Ectodermal cell (in vitro differentiated cells): ENCODE data around the gene RECQL5.
"Not testable (repeated sequence)": the region's sequence is repeated elsewhere in the genome, so short reads cannot be mapped to it uniquely, and the experiment has no call there.

Experiments
- H3K27ac ChIP-seq: 2 replicates; pipeline ENCODE4 v1.7.0; 2013; ENCODE audit warnings: mild to moderate bottlenecking, low read depth, low read length; ENCODE audit not compliant: insufficient read depth, poor library complexity, severe bottlenecking
- H3K27me3 ChIP-seq: 2 replicates; pipeline ENCODE4 v1.7.0; 2013; ENCODE audit warnings: mild to moderate bottlenecking, low read length; ENCODE audit not compliant: insufficient read depth, control insufficient read depth, poor library complexity, severe bottlenecking
- H3K36me3 ChIP-seq: one replicate; pipeline ENCODE4 v1.7.0; 2013; ENCODE audit warnings: low read length; ENCODE audit not compliant: control insufficient read depth, insufficient read depth
- H3K4me1 ChIP-seq: one replicate; pipeline ENCODE4 v1.7.0; 2013; ENCODE audit warnings: low read length; ENCODE audit not compliant: control insufficient read depth, insufficient read depth
- H3K4me3 ChIP-seq: 2 replicates; pipeline ENCODE4 v1.7.0; 2013; ENCODE audit warnings: low read depth, low read length, control low read depth; ENCODE audit not compliant: insufficient read depth
- H3K9me3 ChIP-seq: 2 replicates; pipeline ENCODE4 v1.7.0; 2013; ENCODE audit warnings: mild to moderate bottlenecking, low read length, moderate library complexity; ENCODE audit not compliant: control insufficient read depth
- WGBS, 2 experiments: methylation state at CpG; one replicate each; pipeline ENCODE4 v1.1.7; 2013; ENCODE audit warnings: missing lambda C conversion rate in 2 of 2; 5-methylcytosine and 5-hydroxymethylcytosine counted together

RECQL5 gene

GRCh38 chr17:75587675-75588595 is 79.0 kb downstream of the RECQL5 start, which contains the start of gene MYO15B:
Gene MYO15B, plus strand, starts transcription at chr17:75587800. Its CDS starts 258 bp downstream, at chr17:75588058.
- H3K4me1 ChIP-seq: no peaks in the 10 kb centered on the region
- WGBS, 2 experiments: 10 to 12% methylated on average over 82 of the region's 82 CpGs

GRCh38 chr17:75584849-75585175 is 82.1 kb downstream of the RECQL5 start:
- Histone ChIP-seq H3K4me3 (no peak overlapping the region), H3K27me3 (peaks cover 27% of the 10 kb centered on the region), H3K36me3 (no peaks in the 10 kb centered on the region), H3K4me1 (no peaks in the 10 kb centered on the region), H3K27ac (no peak overlapping the region), H3K9me3 (no peaks in the 10 kb centered on the region)
- 92 to 94% methylated on average over 7 of the region's 7 CpGs for WGBS, 2 experiments

More at GRCh38 chr17:75587675-75588595, 79.0 kb downstream of the RECQL5 start, which contains the start of gene MYO15B:
- Histone ChIP-seq H3K4me3 (peak within 1 kb of the TSS; percentile 36), H3K9me3 (no peaks in the 10 kb centered on the region), H3K27ac (no peak within 1 kb of the TSS), H3K27me3 (peaks cover 34% of the 10 kb centered on the region), H3K36me3 (no peaks in the 10 kb centered on the region)

- not testable (repeated sequence) for H3K4me3 ChIP-seq, H3K27ac ChIP-seq, H3K9me3 ChIP-seq, H3K4me1 ChIP-seq, H3K36me3 ChIP-seq
- WGBS, 2 experiments: 92 to 93% methylated on average over 6 of the region's 6 CpGs
- H3K27me3 ChIP-seq: peaks cover 16% of the 10 kb centered on the region
Measured at GRCh38 chr17:75583197-75583596, 83.8 kb downstream of the RECQL5 start.

GRCh38 chr17:75581121-75581725 is 85.7 kb downstream of the RECQL5 start:
- 93% methylated on average over 23 of the region's 23 CpGs for WGBS, 2 experiments
- H3K27ac ChIP-seq, H3K4me1 ChIP-seq, H3K27me3 ChIP-seq, H3K9me3 ChIP-seq, H3K36me3 ChIP-seq, H3K4me3 ChIP-seq: not testable (repeated sequence)
